GM23248 (cell line): ENCODE measurements around the gene VDAC1. TPM values are rescaled to one million over a fixed set of nuclear protein-coding genes. Genes with fewer than 3 reads are reported as not detected.
"Not testable (repeated sequence)": the region's sequence is repeated elsewhere in the genome, so short reads cannot be mapped to it uniquely, and the experiment has no call there.

Experiments
- DNase-seq: peaks from one replicate; pipeline ENCODE4 v3.0.0-alpha.2; 2015
- H2AFZ ChIP-seq: fragments of 200-600 bp; sonication (generic); 2 replicates; pipeline ENCODE4 v1.6.1; 2016; ENCODE audit warnings: antibody characterized with exemption
- H3F3A ChIP-seq: fragments of 200-600 bp; sonication (generic); 2 replicates; pipeline ENCODE4 v1.6.1; 2016; ENCODE audit warnings: mild to moderate bottlenecking, antibody characterized with exemption, mixed run types; ENCODE audit not compliant: insufficient read depth
- H3K27ac ChIP-seq: fragments of 200-600 bp; sonication (generic); 2 replicates; pipeline ENCODE4 v1.5.1; 2016; ENCODE audit warnings: mild to moderate bottlenecking
- H3K27me3 ChIP-seq: fragments of 200-600 bp; sonication (generic); replicated peaks from 2 replicates; pipeline ENCODE4 v1.6.1; 2016; ENCODE audit warnings: mild to moderate bottlenecking; ENCODE audit not compliant: insufficient read depth
- H3K36me3 ChIP-seq: fragments of 200-600 bp; sonication (generic); 2 replicates; pipeline ENCODE4 v1.6.1; 2016; ENCODE audit warnings: low read depth, mild to moderate bottlenecking
- H3K4me1 ChIP-seq: fragments of 200-600 bp; sonication (generic); 2 replicates; pipeline ENCODE4 v1.6.1; 2016; ENCODE audit warnings: mild to moderate bottlenecking; ENCODE audit not compliant: insufficient read depth
- H3K4me2 ChIP-seq: fragments of 200-600 bp; sonication (generic); one replicate; pipeline ENCODE4 v1.6.1; 2016; ENCODE audit warnings: mild to moderate bottlenecking; ENCODE audit not compliant: unreplicated experiment
- H3K4me3 ChIP-seq: fragments of 200-600 bp; sonication (generic); 2 replicates; pipeline ENCODE4 v1.5.1; 2016; ENCODE audit warnings: mild to moderate bottlenecking
- H3K79me2 ChIP-seq: fragments of 200-600 bp; sonication (generic); 2 replicates; pipeline ENCODE4 v1.6.1; 2016; ENCODE audit warnings: mild to moderate bottlenecking; ENCODE audit not compliant: insufficient read depth
- H3K9ac ChIP-seq: fragments of 200-600 bp; sonication (generic); 2 replicates; pipeline ENCODE4 v1.6.1; 2016; ENCODE audit warnings: mild to moderate bottlenecking
- H3K9me2 ChIP-seq: fragments of 200-600 bp; sonication (generic); 2 replicates; pipeline ENCODE4 v1.6.1; 2016; ENCODE audit warnings: mixed run types, mild to moderate bottlenecking, moderate library complexity; ENCODE audit not compliant: insufficient read depth
- H3K9me3 ChIP-seq: fragments of 200-600 bp; sonication (generic); one replicate; pipeline ENCODE4 v1.6.1; 2017; ENCODE audit warnings: low read depth
- H4K20me1 ChIP-seq: fragments of 200-600 bp; sonication (generic); 2 replicates; pipeline ENCODE4 v1.6.0; 2016; ENCODE audit not compliant: insufficient read depth
- EZH2 ChIP-seq: fragments of 200-600 bp; sonication (generic); IDR thresholded peaks from 2 replicates; pipeline ENCODE4 v1.6.1; 2018; ENCODE audit warnings: antibody characterized with exemption, mild to moderate bottlenecking; ENCODE audit not compliant: insufficient read depth, poor library complexity, severe bottlenecking
- EZH2phosphoT487 ChIP-seq: fragments of 200-600 bp; sonication (generic); IDR thresholded peaks from 2 replicates; pipeline ENCODE4 v1.6.1; 2018; ENCODE audit warnings: antibody characterized with exemption, moderate library complexity, mild to moderate bottlenecking, low read depth; ENCODE audit not compliant: insufficient read depth
- WGBS, 2 experiments: methylation state at CpG; one replicate each; pipeline ENCODE4 v1.1.6; 2015 to 2017; ENCODE audit warnings: low lambda C conversion rate in 2 of 2, low coverage in 1 of 2; ENCODE audit errors: missing lambda C conversion rate in 2 of 2; 5-methylcytosine and 5-hydroxymethylcytosine counted together
- in situ Hi-C: fragments of 300-500 bp; cut with MboI; formaldehyde crosslinking; loops from 2 replicates; pipeline ENCODE4 v1.15.0; 2020
- polyA plus RNA-seq: library from polyadenylated mRNA; unstranded; fragments of >200 nt; fragmentation: Nextera tagmentation; extraction: Ambion mirVana; gene quantifications from 2 replicates; pipeline ENCODE4 v1.2.1, GENCODE V29; 2016
- total RNA-seq: library from RNA; depleted of rRNA; stranded (reverse); fragments of >200 nt; shearing (Covaris generic); gene quantifications from 2 replicates; pipeline ENCODE4 v1.2.3, GENCODE V29; 2014

The VDAC1 gene
- total and polyA plus RNA-seq, 2 experiments from 2014 or later, result 318 to 329 TPM

DNA sequence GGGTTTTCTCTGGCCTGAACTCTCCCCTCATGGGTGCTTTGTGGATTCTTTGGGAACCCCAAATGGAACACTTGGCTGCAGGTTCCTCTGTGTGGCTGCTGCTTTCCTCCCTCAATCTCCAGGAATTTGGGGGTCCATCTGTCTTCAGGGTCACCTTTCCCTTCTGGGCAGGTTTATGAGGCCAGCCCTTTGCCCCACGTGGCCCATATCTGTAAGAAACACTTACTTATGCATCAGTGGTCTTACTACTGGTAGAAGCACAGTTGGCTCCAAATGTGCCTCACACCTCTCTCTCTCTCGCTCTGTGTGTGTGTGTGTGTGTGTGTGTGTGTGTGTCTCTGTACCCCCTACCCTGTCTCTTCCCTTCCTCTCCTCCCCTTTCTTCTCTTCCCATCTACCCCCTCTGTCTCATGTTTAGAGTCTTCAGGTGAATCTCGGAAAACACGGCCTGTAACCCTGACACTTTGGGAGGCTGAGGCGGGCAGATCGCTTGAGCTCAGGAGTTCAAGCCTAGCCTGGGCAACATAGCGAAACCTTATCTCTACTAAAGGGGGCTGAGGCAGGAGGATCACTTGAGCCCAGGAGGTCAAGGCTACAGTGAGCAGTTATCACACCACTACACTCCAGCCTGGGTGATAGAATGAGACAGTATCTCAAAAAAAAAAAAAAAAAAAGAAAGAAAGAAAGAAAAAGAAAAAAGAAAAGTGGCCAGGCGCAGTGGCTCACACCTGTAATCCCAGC is 63.1 kb downstream of the VDAC1 start:
- TF ChIP-seq EZH2 (no peak), EZH2phosphoT487 (no peak)
- Histone ChIP-seq H3K4me2 (no peak overlapping the region), H3K9me2 (no peaks in the 10 kb centered on the region), H3K36me3 (no peaks in the 10 kb centered on the region), H3F3A (no peaks in the 10 kb centered on the region), H3K27me3 (no peaks in the 10 kb centered on the region), H2AFZ (no peak overlapping the region), H3K27ac (no peak overlapping the region), H3K9me3 (no peaks in the 10 kb centered on the region), H3K79me2 (no peaks in the 10 kb centered on the region), H3K4me3 (no peak overlapping the region), H3K9ac (no peak overlapping the region), H3K4me1 (no peaks in the 10 kb centered on the region), H4K20me1 (no peaks in the 10 kb centered on the region)
- in situ Hi-C loops, result loop anchor here (25.0 kb wide), 1 partner anchor 829 kb away; no protein-coding TSS in a partner anchor
- WGBS, 2 experiments, result 70 to 71% methylated on average over 8 of the region's 8 CpGs
- DNase-seq, result no peak

- Histone ChIP-seq H3K4me1 (no peaks in the 10 kb centered on the region), H3K27me3 (0 out of 2 replicates have a peak, but pooled peaks cover under 1% of the 10 kb centered on the region), H2AFZ (no peak overlapping the region), H4K20me1 (no peaks in the 10 kb centered on the region), H3K9me2 (no peaks in the 10 kb centered on the region), H3F3A (no peaks in the 10 kb centered on the region), H3K4me3 (no peak overlapping the region), H3K79me2 (no peaks in the 10 kb centered on the region), H3K4me2 (no peak overlapping the region), H3K9me3 (no peaks in the 10 kb centered on the region), H3K9ac (no peak overlapping the region), H3K27ac (no peak overlapping the region), H3K36me3 (no peaks in the 10 kb centered on the region)
- no peak for TF ChIP-seq EZH2phosphoT487
- TF ChIP-seq EZH2, result no peak
- DNase-seq, result no peak
- WGBS, 2 experiments, result 91 to 94% methylated on average over 3 of the region's 3 CpGs
- in situ Hi-C loops, result loop anchor here (25.0 kb wide), 1 partner anchor 827 kb away; no protein-coding TSS in a partner anchor
Observed at GRCh38 chr5:133939668-133940067, 65.1 kb downstream of the VDAC1 start.

DNA sequence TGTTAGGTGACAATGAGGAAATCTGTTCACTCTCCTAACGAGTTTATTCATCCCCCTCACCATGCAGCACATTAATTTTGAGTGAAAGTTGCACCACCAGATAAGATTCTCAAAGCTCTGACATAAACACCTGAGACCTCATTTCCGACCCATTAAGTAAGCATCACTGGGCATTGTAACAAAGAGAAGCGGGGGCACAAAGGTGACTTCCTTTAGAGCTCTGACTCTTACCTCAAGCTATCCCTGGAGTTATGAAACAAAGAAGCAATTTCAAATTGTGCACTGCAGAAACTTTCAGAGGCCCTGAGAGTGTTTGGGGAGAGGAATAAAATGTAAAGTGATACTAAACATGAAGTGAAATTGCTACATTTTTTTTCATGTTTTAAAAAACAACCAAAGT is 65.8 kb downstream of the VDAC1 start:
- DNase-seq, result no peak
- Histone ChIP-seq H3K79me2 (no peaks in the 10 kb centered on the region), H4K20me1 (no peaks in the 10 kb centered on the region), H3K36me3 (no peaks in the 10 kb centered on the region), H2AFZ (no peak overlapping the region), H3K27ac (no peak overlapping the region), H3K4me3 (no peak overlapping the region), H3K4me2 (no peak overlapping the region), H3K9me2 (no peaks in the 10 kb centered on the region), H3K9ac (no peak overlapping the region), H3K4me1 (no peaks in the 10 kb centered on the region), H3F3A (no peaks in the 10 kb centered on the region), H3K9me3 (no peaks in the 10 kb centered on the region), H3K27me3 (0 out of 2 replicates have a peak, but pooled peaks cover 6% of the 10 kb centered on the region)
- TF ChIP-seq EZH2 (no peak), EZH2phosphoT487 (no peak)
- WGBS, 2 experiments, result 63% methylated on average over 3 of the region's 3 CpGs
- in situ Hi-C loops, result loop anchor here (25.0 kb wide), 1 partner anchor 827 kb away; no protein-coding TSS in a partner anchor

GRCh38 chr5:133938039-133938821 is 66.5 kb downstream of the VDAC1 start:
- no peak overlapping the region for H2AFZ ChIP-seq
- WGBS, 2 experiments, result 53 to 54% methylated on average over 6 of the region's 6 CpGs
- 0 out of 2 replicates have a peak, but pooled peaks cover 6% of the 10 kb centered on the region for H3K27me3 ChIP-seq
- H3K79me2 ChIP-seq, result no peaks in the 10 kb centered on the region
- no peak overlapping the region for H3K9ac ChIP-seq
- no peaks in the 10 kb centered on the region for H4K20me1 ChIP-seq
- H3K4me2 ChIP-seq, result no peak overlapping the region
- H3K27ac ChIP-seq, result no peak overlapping the region
- in situ Hi-C loops, result loop anchor here (25.0 kb wide), 1 partner anchor 826 kb away; no protein-coding TSS in a partner anchor
- H3F3A ChIP-seq, result no peaks in the 10 kb centered on the region
- no peaks in the 10 kb centered on the region for H3K36me3 ChIP-seq
- H3K9me2 ChIP-seq, result no peaks in the 10 kb centered on the region
- no peak for DNase-seq
- no peak overlapping the region for H3K4me3 ChIP-seq
- no peaks in the 10 kb centered on the region for H3K4me1 ChIP-seq
- H3K9me3 ChIP-seq, result no peaks in the 10 kb centered on the region
- TF ChIP-seq EZH2 (no peak), EZH2phosphoT487 (no peak)

DNA sequence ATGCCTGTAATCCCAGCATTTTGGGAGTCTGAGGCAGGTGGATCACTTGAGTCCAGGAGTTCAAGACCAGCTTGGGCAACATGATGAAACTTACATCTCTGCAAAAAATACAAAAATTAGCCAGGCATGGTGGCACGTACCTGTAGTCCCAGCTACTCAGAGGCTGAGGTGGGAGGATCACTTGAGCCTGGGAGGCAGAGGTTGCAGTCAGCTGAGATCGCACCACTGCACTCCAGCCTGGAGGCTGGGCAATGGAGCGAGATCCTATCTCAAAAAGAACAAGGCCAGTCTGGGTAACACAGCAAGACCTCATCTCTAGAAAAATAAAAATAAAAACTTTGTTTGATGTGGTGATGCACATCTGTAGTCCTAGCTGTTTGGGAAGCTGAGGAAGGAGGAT is 67.1 kb downstream of the VDAC1 start:
- H3K9ac ChIP-seq, result not testable (repeated sequence)
- in situ Hi-C loops, result loop anchor here (25.0 kb wide), 1 partner anchor 825 kb away; no protein-coding TSS in a partner anchor
- WGBS, 2 experiments, result 57 to 76% methylated on average over 3 of the region's 3 CpGs

More for the DNA sequence above, 67.1 kb downstream of the VDAC1 start:
- not testable (repeated sequence) for H3K9me2 ChIP-seq, H3K36me3 ChIP-seq, H3K79me2 ChIP-seq, H3K4me3 ChIP-seq, H3K4me2 ChIP-seq, H3K27ac ChIP-seq, H2AFZ ChIP-seq, H4K20me1 ChIP-seq, H3K9me3 ChIP-seq, H3K27me3 ChIP-seq, H3F3A ChIP-seq, DNase-seq, H3K4me1 ChIP-seq
